ENCODE data around the gene SHF. TPM values are rescaled to one million over a fixed set of nuclear protein-coding genes. Genes with fewer than 3 reads are reported as not detected.

The SHF gene
- total RNA-seq, 1 experiment from 2014 or later: 7.3 TPM

DNA sequence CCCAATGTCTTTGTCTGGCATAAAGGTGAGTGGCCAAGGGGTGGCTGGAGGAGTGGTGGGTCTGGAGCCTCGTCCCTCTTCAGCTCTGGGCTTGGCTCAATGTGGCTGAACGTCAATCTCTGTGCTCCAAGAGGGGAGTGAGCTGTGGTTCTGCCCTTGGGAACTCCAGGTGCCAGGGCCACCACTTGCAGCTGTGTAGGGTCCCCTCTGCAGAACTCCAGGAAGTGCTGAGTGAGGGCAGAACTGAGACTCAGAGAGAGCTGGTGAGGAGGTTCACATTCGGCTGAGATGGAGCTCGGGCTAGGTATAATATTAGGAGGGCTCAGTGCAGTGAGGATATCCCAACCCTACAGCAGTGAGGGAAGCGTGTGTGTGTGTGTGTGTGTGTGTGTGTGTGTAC, 46.4 kb downstream of the SHF start:
- peaks cover 9% of the 10 kb centered on the region for H3K4me1 Mint-ChIP-seq (ENCODE audit: low read depth, unreplicated experiment)
- H3K27ac Mint-ChIP-seq (ENCODE audit: unreplicated experiment): no peak overlapping the region
- BruUV-seq (replicated peaks): no TSS peak
- intact Hi-C loops (cut with micrococcal nuclease; ENCODE audit: unreplicated experiment): no loop called here
- H3K9me3 Mint-ChIP-seq (ENCODE audit: low read depth, unreplicated experiment): no peaks in the 10 kb centered on the region
- H3K27me3 Mint-ChIP-seq (ENCODE audit: unreplicated experiment): peaks cover 3% of the 10 kb centered on the region
- TF ChIP-seq, protein P1, sequence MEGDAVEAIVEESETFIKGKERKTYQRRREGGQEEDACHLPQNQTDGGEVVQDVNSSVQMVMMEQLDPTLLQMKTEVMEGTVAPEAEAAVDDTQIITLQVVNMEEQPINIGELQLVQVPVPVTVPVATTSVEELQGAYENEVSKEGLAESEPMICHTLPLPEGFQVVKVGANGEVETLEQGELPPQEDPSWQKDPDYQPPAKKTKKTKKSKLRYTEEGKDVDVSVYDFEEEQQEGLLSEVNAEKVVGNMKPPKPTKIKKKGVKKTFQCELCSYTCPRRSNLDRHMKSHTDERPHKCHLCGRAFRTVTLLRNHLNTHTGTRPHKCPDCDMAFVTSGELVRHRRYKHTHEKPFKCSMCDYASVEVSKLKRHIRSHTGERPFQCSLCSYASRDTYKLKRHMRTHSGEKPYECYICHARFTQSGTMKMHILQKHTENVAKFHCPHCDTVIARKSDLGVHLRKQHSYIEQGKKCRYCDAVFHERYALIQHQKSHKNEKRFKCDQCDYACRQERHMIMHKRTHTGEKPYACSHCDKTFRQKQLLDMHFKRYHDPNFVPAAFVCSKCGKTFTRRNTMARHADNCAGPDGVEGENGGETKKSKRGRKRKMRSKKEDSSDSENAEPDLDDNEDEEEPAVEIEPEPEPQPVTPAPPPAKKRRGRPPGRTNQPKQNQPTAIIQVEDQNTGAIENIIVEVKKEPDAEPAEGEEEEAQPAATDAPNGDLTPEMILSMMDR (IDR thresholded peaks at IDR 0.05; ENCODE audit: unreplicated experiment): no peak
- no peak for DNase-seq
- H3K4me3 Mint-ChIP-seq (ENCODE audit: low read depth, unreplicated experiment): no peak overlapping the region
- no peaks in the 10 kb centered on the region for H3K36me3 Mint-ChIP-seq (ENCODE audit: insufficient read depth, unreplicated experiment)
- CTCF ChIA-PET: no interaction called here

DNA sequence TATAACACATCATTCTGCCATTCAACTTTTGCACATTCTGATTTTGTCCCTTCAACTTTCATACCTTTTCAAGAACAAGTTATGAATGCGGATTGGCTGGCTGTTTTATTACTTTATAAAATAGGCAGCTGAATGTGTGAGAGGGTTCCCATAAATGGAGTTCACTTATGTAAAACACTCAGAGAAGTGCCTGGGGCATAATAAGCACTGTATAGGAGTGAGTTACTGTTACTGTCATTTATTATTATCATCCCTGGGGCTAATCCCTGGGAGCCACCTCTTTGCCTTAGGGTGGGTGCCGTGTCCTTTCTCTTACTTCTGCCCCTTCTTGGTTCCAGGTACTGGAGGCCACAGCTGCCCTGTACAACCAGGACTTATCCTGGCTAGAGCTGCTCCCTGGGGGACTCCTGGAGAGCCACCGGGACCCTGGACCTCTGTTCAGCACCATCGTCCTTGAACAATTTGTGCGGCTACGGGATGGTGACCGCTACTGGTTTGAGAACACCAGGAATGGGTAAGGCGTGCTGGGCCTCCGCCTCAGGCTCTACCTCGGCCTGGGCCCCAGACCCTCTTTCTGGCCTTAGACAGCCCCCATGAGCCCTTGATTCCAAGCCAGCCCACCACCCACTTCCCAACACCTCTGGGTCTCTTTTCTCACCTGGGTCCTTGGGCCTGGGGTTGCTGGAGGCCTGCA, 47.1 kb downstream of the SHF start:
- no peak for DNase-seq
- Mint-ChIP-seq H3K9me3 (ENCODE audit: low read depth, unreplicated experiment) (no peaks in the 10 kb centered on the region), H3K27ac (ENCODE audit: unreplicated experiment) (no peak overlapping the region), H3K36me3 (ENCODE audit: insufficient read depth, unreplicated experiment) (no peaks in the 10 kb centered on the region), H3K4me3 (ENCODE audit: low read depth, unreplicated experiment) (no peak overlapping the region), H3K27me3 (ENCODE audit: unreplicated experiment) (peaks cover 8% of the 10 kb centered on the region), H3K4me1 (ENCODE audit: low read depth, unreplicated experiment) (peaks cover 2% of the 10 kb centered on the region)
- TF ChIP-seq, protein P1 (IDR thresholded peaks at IDR 0.05; ENCODE audit: unreplicated experiment): no peak
- CTCF ChIA-PET: no interaction called here
- intact Hi-C loops (cut with micrococcal nuclease; ENCODE audit: unreplicated experiment): no loop called here
- no TSS peak for BruUV-seq (replicated peaks)

DNA sequence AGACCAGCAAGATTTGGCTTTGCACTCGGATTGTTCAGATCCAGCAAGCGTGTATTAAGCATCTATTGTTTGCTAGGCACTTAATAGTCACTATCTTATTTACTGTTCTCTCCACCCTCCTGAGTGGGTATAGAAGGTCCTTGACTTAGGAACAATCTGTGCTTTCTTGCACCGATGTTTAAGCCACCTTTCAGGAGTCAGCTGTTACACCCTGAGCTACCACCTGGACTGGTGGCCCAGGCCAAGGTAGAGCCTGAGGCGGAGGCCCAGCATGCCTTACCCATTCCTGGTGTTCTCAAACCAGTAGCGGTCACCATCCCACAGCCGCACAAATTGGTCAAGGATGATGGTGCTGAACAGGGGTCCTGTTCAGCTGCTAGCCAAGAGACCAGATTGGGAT, 48.0 kb downstream of the SHF start:
- no peaks in the 10 kb centered on the region for H3K4me1 Mint-ChIP-seq (ENCODE audit: low read depth, unreplicated experiment)
- H3K9me3 Mint-ChIP-seq (ENCODE audit: low read depth, unreplicated experiment): no peaks in the 10 kb centered on the region
- CTCF ChIA-PET: no interaction called here
- H3K27ac Mint-ChIP-seq (ENCODE audit: unreplicated experiment): no peak overlapping the region
- H3K36me3 Mint-ChIP-seq (ENCODE audit: insufficient read depth, unreplicated experiment): no peaks in the 10 kb centered on the region
- no peak for DNase-seq
- intact Hi-C loops (cut with micrococcal nuclease; ENCODE audit: unreplicated experiment): no loop called here
- TF ChIP-seq, protein P1 (IDR thresholded peaks at IDR 0.05; ENCODE audit: unreplicated experiment): no peak
- no peak overlapping the region for H3K4me3 Mint-ChIP-seq (ENCODE audit: low read depth, unreplicated experiment)
- BruUV-seq (replicated peaks): no TSS peak
- H3K27me3 Mint-ChIP-seq (ENCODE audit: unreplicated experiment): peaks cover 13% of the 10 kb centered on the region

DNA sequence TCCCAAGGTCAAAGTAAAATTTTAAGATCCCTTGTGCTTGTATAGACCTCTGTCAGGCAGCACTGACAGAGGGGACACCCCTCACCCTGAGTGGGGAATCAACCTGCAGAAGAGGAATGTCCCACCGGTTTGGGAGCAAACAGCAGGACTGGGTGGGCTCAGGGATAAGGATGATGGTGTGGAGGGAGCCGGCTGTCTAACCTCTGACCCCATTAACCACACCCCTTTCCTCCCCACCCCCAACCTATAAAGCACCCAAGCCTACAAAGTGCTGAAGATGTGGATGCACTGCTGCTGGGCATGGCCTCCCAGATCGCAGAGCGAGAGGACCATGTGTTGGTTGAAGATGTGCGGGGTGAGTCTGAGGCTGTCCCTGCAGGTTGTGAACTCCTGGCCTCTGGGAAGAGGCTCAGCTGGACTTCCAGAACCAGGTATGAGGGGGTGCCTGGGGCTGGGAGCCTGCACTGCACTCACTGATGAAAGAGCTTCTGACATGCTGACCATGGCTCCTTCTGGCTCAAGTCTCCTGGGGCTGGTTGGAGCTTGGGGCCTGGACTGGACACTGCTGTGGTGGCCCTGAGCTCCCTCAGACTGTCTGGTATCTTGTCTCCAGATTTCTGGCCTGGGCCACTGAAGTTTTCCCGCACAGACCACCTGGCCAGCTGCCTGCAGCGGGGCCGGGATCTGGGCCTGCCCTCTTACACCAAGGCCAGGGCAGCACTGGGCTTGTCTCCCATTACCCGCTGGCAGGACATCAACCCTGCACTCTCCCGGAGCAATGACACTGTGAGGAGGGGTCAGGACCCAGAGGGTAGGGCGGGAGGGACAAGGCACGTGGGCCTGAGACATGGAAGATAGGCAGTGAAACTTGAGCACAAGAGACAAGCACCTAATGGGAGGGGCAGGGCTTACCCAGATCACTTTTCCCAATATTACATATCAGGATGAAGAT, 48.7 kb downstream of the SHF start:
- Mint-ChIP-seq H3K27ac (ENCODE audit: unreplicated experiment) (no peak overlapping the region), H3K4me3 (ENCODE audit: low read depth, unreplicated experiment) (no peak overlapping the region), H3K36me3 (ENCODE audit: insufficient read depth, unreplicated experiment) (no peaks in the 10 kb centered on the region), H3K27me3 (ENCODE audit: unreplicated experiment) (peaks cover 20% of the 10 kb centered on the region), H3K9me3 (ENCODE audit: low read depth, unreplicated experiment) (no peaks in the 10 kb centered on the region), H3K4me1 (ENCODE audit: low read depth, unreplicated experiment) (no peaks in the 10 kb centered on the region)
- no TSS peak for BruUV-seq (replicated peaks)
- no peak for DNase-seq
- TF ChIP-seq, protein P1 (IDR thresholded peaks at IDR 0.05; ENCODE audit: unreplicated experiment): no peak
- CTCF ChIA-PET: interaction anchor here (0.8 kb wide), 1 partner anchor 9 kb away, joined by 3 read pairs; the partner anchor contains the start of gene DUOX1
- intact Hi-C loops (cut with micrococcal nuclease; ENCODE audit: unreplicated experiment): no loop called here
